ENCODE measurements around the gene SARM1.

The SARM1 gene

DNA sequence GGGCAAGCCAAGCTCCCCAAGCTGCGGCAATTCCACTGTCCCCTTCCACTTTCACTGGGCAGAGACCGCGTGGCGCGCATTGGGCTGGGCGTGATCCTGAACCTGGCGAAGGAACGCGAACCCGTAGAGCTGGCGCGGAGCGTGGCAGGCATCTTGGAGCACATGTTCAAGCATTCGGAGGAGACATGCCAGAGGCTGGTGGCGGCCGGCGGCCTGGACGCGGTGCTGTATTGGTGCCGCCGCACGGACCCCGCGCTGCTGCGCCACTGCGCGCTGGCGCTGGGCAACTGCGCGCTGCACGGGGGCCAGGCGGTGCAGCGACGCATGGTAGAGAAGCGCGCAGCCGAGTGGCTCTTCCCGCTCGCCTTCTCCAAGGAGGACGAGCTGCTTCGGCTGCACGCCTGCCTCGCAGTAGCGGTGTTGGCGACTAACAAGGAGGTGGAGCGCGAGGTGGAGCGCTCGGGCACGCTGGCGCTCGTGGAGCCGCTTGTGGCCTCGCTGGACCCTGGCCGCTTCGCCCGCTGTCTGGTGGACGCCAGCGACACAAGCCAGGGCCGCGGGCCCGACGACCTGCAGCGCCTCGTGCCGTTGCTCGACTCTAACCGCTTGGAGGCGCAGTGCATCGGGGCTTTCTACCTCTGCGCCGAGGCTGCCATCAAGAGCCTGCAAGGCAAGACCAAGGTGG is 9.8 kb downstream of the SARM1 start:
- Mint-ChIP-seq H3K27me3 (no peaks in the 10 kb centered on the region), H3K4me3 (peak overlapping the region; percentile 31), H3K9me3 (no peaks in the 10 kb centered on the region), H3K4me1 (peaks cover 43% of the 10 kb centered on the region), H3K36me3 (ENCODE audit: insufficient read depth) (peaks cover 10% of the 10 kb centered on the region), H3K27ac (ENCODE audit: low read depth) (no peak overlapping the region)
- DNase-seq (ENCODE audit: low spot score in 2 of 2) (no peak), ATAC-seq (replicated peaks; ENCODE audit: extremely low read depth, poor library complexity, severe bottlenecking) (no peak)

DNA sequence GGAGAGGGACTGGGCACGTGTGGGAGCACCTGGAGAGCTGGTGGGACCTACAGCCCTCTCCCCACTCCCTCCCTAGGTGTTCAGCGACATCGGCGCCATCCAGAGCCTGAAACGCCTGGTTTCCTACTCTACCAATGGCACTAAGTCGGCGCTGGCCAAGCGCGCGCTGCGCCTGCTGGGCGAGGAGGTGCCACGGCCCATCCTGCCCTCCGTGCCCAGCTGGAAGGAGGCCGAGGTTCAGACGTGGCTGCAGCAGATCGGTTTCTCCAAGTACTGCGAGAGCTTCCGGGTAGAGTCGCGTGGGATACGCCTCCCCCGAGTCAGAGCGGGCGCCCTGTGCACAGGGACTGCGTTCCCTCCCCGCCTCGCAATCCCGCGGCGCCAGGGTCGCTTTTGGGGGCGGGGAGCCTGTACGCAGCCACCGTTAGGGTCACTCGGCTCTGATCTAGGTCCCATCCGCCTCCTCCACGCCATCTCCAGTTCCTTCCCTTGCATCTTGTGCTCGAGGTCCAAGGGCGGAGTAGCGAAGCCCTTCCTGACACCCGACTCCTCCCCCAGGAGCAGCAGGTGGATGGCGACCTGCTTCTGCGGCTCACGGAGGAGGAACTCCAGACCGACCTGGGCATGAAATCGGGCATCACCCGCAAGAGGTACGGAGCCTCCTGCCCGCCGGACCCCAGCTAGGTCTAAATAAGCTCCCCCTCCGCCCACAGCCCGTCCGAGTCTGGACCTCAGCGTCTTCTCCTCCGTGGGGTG is 13.0 kb downstream of the SARM1 start:
- ATAC-seq (replicated peaks; ENCODE audit: extremely low read depth, poor library complexity, severe bottlenecking) = peak; percentile 97
- H3K4me1 Mint-ChIP-seq = peaks cover 39% of the 10 kb centered on the region
- H3K27me3 Mint-ChIP-seq = no peaks in the 10 kb centered on the region
- H3K4me3 Mint-ChIP-seq = peak overlapping the region; percentile 89
- peak overlapping the region; percentile 3 for H3K27ac Mint-ChIP-seq (ENCODE audit: low read depth)
- peak; percentile 18 to 28 for DNase-seq (ENCODE audit: low spot score in 2 of 2)
- no peaks in the 10 kb centered on the region for H3K9me3 Mint-ChIP-seq
- H3K36me3 Mint-ChIP-seq (ENCODE audit: insufficient read depth) = peaks cover 15% of the 10 kb centered on the region

DNA sequence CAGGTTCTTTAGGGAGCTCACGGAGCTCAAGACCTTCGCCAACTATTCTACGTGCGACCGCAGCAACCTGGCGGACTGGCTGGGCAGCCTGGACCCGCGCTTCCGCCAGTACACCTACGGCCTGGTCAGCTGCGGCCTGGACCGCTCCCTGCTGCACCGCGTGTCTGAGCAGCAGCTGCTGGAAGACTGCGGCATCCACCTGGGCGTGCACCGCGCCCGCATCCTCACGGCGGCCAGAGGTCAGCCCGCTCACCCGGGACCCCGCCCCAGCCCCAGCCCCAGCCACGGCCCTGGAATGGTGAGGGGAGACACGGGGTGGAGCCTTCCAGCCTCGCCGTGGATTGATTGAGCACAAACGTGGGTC is 13.5 kb downstream of the SARM1 start:
- Mint-ChIP-seq H3K4me1 (peaks cover 39% of the 10 kb centered on the region), H3K9me3 (no peaks in the 10 kb centered on the region), H3K27ac (ENCODE audit: low read depth) (no peak overlapping the region), H3K36me3 (ENCODE audit: insufficient read depth) (peaks cover 20% of the 10 kb centered on the region), H3K4me3 (peak overlapping the region; percentile 89), H3K27me3 (no peaks in the 10 kb centered on the region)
- ATAC-seq (replicated peaks; ENCODE audit: extremely low read depth, poor library complexity, severe bottlenecking) (peak; percentile 5), DNase-seq (ENCODE audit: low spot score in 2 of 2) (no peak)

DNA sequence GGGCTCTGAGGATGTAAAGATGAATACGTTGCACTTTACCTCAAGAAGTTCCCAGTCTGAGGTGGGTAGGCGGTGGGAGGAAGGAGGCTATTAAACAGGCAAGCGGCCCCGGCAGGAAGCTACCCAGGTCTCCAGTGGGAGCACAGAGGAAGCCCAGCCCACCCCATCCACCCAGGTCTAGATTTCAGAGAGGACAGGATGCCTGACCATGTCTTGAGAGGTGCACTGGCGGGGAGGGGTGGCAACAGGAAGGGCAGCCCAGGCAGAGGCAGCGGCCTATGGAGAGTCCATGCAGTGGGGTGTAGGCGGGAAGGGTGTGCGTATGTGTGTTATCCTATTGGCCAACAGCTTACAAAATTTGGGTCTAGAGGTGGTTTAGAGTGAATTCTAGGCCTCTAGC is 13.9 kb downstream of the SARM1 start:
- DNase-seq (ENCODE audit: low spot score in 2 of 2) = no peak
- ATAC-seq (replicated peaks; ENCODE audit: extremely low read depth, poor library complexity, severe bottlenecking) = no peak
- Mint-ChIP-seq H3K27me3 (no peaks in the 10 kb centered on the region), H3K9me3 (no peaks in the 10 kb centered on the region), H3K36me3 (ENCODE audit: insufficient read depth) (peaks cover 23% of the 10 kb centered on the region), H3K27ac (ENCODE audit: low read depth) (no peak overlapping the region), H3K4me1 (peaks cover 35% of the 10 kb centered on the region), H3K4me3 (peak overlapping the region; percentile 89)

DNA sequence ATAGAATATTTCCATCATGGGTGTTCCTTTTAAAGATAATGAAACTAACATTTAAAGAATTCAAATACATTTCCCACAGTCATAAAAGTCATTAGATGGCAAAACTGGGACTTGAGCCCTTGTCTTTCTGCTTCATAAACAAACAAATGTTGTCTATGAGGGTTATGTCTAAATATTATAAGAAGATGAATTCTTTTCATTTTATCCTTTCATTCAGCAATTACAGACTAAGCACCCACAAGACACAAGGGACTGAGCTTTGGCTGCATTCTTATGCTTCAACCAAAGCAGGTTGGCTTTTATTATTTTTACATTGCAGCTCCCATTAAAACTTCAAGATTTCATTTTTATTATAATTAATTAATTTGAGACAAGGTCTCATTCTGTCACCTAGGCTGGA is 14.9 kb downstream of the SARM1 start:
- Mint-ChIP-seq H3K4me3 (no peak overlapping the region), H3K4me1 (peaks cover 28% of the 10 kb centered on the region), H3K36me3 (ENCODE audit: insufficient read depth) (peaks cover 32% of the 10 kb centered on the region), H3K27ac (ENCODE audit: low read depth) (no peak overlapping the region), H3K9me3 (no peaks in the 10 kb centered on the region), H3K27me3 (no peaks in the 10 kb centered on the region)
- DNase-seq (ENCODE audit: low spot score in 2 of 2) (no peak), ATAC-seq (replicated peaks; ENCODE audit: extremely low read depth, poor library complexity, severe bottlenecking) (no peak)

DNA sequence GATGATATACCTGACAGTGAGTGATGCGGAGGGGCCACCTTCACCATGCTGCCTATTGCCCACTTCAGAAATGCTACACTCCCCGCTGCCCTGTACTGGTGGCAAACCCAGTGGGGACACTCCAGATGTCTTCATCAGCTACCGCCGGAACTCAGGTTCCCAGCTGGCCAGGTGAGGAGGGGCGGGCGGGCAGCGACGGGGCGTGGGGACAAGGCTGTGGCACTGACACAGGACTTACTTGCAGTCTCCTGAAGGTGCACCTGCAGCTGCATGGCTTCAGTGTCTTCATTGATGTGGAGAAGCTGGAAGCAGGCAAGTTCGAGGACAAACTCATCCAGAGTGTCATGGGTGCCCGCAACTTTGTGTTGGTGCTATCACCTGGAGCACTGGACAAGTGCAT is 16.6 kb downstream of the SARM1 start:
- Mint-ChIP-seq H3K36me3 (ENCODE audit: insufficient read depth) (peaks cover 37% of the 10 kb centered on the region), H3K27me3 (no peaks in the 10 kb centered on the region), H3K9me3 (no peaks in the 10 kb centered on the region), H3K4me3 (no peak overlapping the region), H3K27ac (ENCODE audit: low read depth) (no peak overlapping the region), H3K4me1 (peaks cover 19% of the 10 kb centered on the region)
- no peak for ATAC-seq (replicated peaks; ENCODE audit: extremely low read depth, poor library complexity, severe bottlenecking)
- DNase-seq (ENCODE audit: low spot score in 2 of 2) = no peak

DNA sequence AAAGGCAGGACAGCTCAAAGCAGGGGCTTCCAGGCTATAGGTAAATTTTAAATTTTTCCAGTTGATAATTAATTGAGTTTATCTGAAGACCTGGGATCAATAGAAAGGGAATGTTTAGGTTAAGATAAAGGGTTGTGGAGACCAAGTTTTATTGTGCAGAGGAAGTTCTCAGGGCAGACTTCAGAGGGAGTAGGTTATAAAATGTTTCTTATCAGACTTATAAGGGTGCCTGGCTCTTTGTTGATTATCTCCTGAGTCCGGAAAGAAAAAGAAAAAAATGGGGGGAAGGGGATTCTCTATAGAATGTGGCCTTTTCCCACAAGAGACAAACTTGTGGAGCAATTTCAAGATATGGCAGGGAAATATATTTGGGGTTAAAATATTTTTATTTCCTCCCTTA is 18.6 kb downstream of the SARM1 start:
- Mint-ChIP-seq H3K27ac (ENCODE audit: low read depth) (no peak overlapping the region), H3K36me3 (ENCODE audit: insufficient read depth) (peaks cover 39% of the 10 kb centered on the region), H3K4me3 (no peak overlapping the region), H3K27me3 (no peaks in the 10 kb centered on the region), H3K4me1 (peaks cover 12% of the 10 kb centered on the region), H3K9me3 (no peaks in the 10 kb centered on the region)
- no peak for ATAC-seq (replicated peaks; ENCODE audit: extremely low read depth, poor library complexity, severe bottlenecking)
- no peak for DNase-seq (ENCODE audit: low spot score in 2 of 2)

DNA sequence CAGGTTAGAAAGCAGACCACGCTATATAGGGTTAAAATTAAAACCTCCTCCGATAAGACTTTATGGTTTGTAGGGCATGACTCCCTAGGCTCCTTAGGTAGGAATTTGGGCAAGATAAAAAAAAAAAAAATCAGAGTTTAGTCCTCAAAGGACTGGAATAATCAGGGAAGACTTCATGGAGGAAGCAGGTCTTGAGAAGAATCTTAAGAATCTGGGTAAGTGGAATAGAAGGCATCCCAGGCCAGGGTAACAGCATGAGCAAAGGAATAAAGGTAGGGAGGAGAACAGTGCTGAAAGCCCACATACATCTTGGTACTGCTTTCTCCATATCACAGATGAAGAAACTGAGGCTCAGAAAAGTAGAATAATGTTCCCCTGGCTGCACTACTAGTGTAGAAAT is 19.1 kb downstream of the SARM1 start:
- Mint-ChIP-seq H3K4me1 (peaks cover 8% of the 10 kb centered on the region), H3K36me3 (ENCODE audit: insufficient read depth) (peaks cover 35% of the 10 kb centered on the region), H3K27ac (ENCODE audit: low read depth) (no peak overlapping the region), H3K27me3 (no peaks in the 10 kb centered on the region), H3K4me3 (no peak overlapping the region), H3K9me3 (no peaks in the 10 kb centered on the region)
- DNase-seq (ENCODE audit: low spot score in 2 of 2) (no peak), ATAC-seq (replicated peaks; ENCODE audit: extremely low read depth, poor library complexity, severe bottlenecking) (no peak)

DNA sequence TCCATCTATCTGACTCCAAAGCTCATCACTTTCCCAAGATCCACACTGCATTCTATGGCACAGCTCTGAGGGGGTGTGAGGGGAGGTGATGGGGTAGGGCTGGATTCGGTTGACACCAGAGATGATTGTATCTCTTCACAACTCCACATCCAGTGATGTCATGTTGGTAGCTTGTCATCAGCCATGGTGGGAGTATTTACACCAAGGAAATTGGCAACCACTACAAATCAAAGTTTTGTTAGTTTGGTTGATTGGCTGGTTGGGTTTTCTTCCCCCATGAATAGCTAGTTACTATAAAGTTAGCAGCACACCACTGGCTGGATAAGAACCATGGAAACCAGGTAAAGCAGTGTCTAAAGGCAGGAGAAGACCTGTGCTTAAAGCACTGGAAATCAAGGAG is 19.5 kb downstream of the SARM1 start:
- H3K27ac Mint-ChIP-seq (ENCODE audit: low read depth) = no peak overlapping the region
- H3K4me1 Mint-ChIP-seq = peaks cover 6% of the 10 kb centered on the region
- no peak for ATAC-seq (replicated peaks; ENCODE audit: extremely low read depth, poor library complexity, severe bottlenecking)
- H3K9me3 Mint-ChIP-seq = no peaks in the 10 kb centered on the region
- H3K36me3 Mint-ChIP-seq (ENCODE audit: insufficient read depth) = peaks cover 37% of the 10 kb centered on the region
- no peaks in the 10 kb centered on the region for H3K27me3 Mint-ChIP-seq
- DNase-seq (ENCODE audit: low spot score in 2 of 2) = no peak
- no peak overlapping the region for H3K4me3 Mint-ChIP-seq

DNA sequence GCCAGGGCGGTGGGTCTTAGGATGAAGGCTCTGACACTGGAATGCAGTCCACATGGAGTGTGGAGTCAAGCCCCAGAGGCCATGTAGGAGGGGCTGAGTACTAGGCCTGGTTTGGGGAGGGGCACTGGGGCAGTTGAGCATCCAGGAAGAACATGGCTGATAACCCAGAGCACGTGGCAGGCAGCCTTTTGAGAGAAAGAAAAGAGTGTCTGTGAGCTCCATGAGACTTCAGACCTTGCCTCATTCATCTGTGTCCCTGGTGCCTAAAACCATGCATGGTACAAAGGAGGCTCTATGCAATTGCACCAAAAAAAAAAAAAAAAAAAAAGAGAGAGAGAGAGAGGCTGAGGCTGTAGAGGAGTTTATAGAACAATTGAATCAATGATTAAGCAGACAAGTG is 19.9 kb downstream of the SARM1 start:
- Mint-ChIP-seq H3K4me1 (peaks cover 6% of the 10 kb centered on the region), H3K27ac (ENCODE audit: low read depth) (no peak overlapping the region)

DNA sequence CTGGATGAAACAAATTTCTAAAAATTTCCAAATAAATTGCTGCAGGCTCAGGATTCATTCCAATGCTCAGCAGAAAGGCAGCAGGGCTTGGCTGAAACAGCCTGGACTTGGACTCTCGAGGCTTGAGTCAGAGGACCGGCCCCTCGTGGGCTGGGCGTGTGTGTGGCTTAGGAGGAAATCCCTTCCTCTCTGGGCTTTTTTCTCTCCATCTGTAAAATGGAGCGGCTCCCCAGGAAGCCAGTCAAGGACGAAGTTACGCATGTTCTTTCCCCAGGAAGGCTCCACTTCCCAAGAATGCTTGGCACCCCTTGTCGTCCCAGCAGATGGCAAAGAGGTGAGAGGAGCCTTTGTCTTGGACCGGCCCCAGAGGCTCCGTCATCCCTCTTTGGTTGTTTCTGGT is 21.0 kb downstream of the SARM1 start:
- ATAC-seq (replicated peaks; ENCODE audit: extremely low read depth, poor library complexity, severe bottlenecking) (no peak), DNase-seq (ENCODE audit: low spot score in 2 of 2) (no peak)
- H3K27ac Mint-ChIP-seq (ENCODE audit: low read depth) = no peak overlapping the region
- H3K4me1 Mint-ChIP-seq = peaks cover 4% of the 10 kb centered on the region
- peaks cover 39% of the 10 kb centered on the region for H3K36me3 Mint-ChIP-seq (ENCODE audit: insufficient read depth)
- no peak overlapping the region for H3K4me3 Mint-ChIP-seq
- H3K9me3 Mint-ChIP-seq = no peaks in the 10 kb centered on the region
- H3K27me3 Mint-ChIP-seq = no peaks in the 10 kb centered on the region

More for the DNA sequence above, 19.9 kb downstream of the SARM1 start:
- ATAC-seq (replicated peaks; ENCODE audit: extremely low read depth, poor library complexity, severe bottlenecking) (no peak), DNase-seq (ENCODE audit: low spot score in 2 of 2) (no peak)
- Mint-ChIP-seq H3K4me3 (no peak overlapping the region), H3K27me3 (no peaks in the 10 kb centered on the region), H3K36me3 (ENCODE audit: insufficient read depth) (peaks cover 37% of the 10 kb centered on the region), H3K9me3 (no peaks in the 10 kb centered on the region)

DNA sequence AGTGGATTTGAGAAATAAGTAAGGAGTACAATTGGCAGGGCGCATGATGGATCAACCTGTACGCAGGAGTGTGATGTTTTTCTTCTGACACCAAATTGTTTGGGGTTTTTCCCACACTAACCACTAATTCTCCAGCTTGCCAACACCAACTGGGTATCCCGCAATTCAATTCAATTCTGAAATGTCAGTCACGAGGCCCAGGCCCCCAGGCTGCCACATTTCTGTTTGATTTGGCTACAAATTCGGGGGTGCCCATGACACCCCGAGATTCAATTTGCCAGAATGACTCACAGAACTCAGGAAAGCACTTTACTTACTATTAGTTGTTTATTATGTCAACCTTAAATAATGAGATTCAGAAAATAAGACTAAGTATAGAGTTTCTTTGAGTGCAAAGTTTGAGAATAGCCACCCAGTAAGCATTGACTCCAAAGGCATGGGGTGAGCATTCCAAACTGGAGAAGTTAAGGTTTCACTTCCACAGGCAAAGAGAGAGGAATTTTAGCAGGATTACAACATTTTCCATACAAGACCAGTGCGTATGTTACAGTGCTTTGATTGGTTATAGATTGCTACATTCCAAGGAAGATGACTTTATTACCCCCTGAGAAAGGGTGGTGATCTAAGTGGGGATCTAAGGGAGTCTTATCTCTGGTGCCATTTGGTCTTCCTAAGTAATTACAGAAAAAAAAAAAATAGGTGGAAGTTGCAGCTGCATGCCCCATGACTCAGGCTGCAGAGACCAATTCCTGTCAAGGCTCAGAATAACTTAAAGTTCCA is 23.0 kb downstream of the SARM1 start:
- Mint-ChIP-seq H3K4me3 (no peak overlapping the region), H3K4me1 (no peaks in the 10 kb centered on the region), H3K27me3 (no peaks in the 10 kb centered on the region), H3K27ac (ENCODE audit: low read depth) (no peak overlapping the region), H3K36me3 (ENCODE audit: insufficient read depth) (peaks cover 31% of the 10 kb centered on the region), H3K9me3 (no peaks in the 10 kb centered on the region)
- DNase-seq (ENCODE audit: low spot score in 2 of 2) (no peak), ATAC-seq (replicated peaks; ENCODE audit: extremely low read depth, poor library complexity, severe bottlenecking) (no peak)

DNA sequence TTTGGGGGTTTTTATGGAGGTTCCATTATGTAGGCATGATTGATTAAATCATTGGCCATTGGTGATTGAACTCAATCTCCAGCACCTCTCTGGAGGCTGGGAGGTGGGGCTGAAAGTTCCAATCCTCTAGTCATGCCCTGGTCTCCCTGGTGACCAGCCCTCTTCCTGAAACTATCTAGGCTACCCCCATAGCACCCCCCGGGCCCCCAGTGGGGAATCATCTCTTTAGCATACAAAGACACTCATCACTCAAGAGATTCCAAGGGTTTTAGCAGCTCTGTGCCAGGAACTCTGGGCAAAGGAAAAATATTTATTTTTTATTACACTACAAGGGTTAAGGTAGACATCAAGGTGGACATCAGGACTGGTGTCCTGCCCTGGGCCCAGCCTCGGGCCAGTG is 23.9 kb downstream of the SARM1 start:
- no peaks in the 10 kb centered on the region for H3K27me3 Mint-ChIP-seq
- H3K36me3 Mint-ChIP-seq (ENCODE audit: insufficient read depth) = peaks cover 23% of the 10 kb centered on the region
- ATAC-seq (replicated peaks; ENCODE audit: extremely low read depth, poor library complexity, severe bottlenecking) (no peak), DNase-seq (ENCODE audit: low spot score in 2 of 2) (no peak)
- H3K9me3 Mint-ChIP-seq = no peaks in the 10 kb centered on the region
- no peak overlapping the region for H3K4me3 Mint-ChIP-seq
- H3K4me1 Mint-ChIP-seq = no peaks in the 10 kb centered on the region
- peak overlapping the region; percentile 17 for H3K27ac Mint-ChIP-seq (ENCODE audit: low read depth)
